Smooth muscle cell of the umbilical artery (primary cell): Measurements from ENCODE around the gene CCM2L. TPM values are rescaled to one million over a fixed set of nuclear protein-coding genes. Genes with fewer than 3 reads are reported as not detected.

Experiments
- total RNA-seq: library from RNA; depleted of rRNA; stranded (reverse); fragments of >200 nt; gene quantifications from 2 replicates; pipeline ENCODE4 v1.2.3, GENCODE V29; 2014

Gene CCM2L
- not detected in 2 replicates for total RNA-seq

GRCh38 chr20:32010101-32010500 is at the start of gene CCM2L:
TSS of gene CCM2L (plus strand) at chr20:32010438. CDS start at chr20:32010455, 17 bp downstream.

GRCh38 chr20:31967830-31968249 is 42.4 kb upstream of the CCM2L start, which contains the start of gene XKR7:
TSS of gene XKR7 (plus strand) at chr20:31968151. CDS start at chr20:31968176, 25 bp downstream.

GRCh38 chr20:32052090-32052777 is 42.0 kb downstream of the CCM2L start, which contains the start of gene HCK:
TSS of gene HCK (plus strand) at chr20:32052242.

Other genes with a start within 250 kb of the CCM2L start
- gene MYLK2, start 191.1 kb upstream of the CCM2L start, total RNA-seq: 0.14 TPM in 1 of 2 replicates, not detected in the other
- gene FOXS1, start 164.8 kb upstream of the CCM2L start, total RNA-seq: 1.1 and 1.2 TPM in 2 replicates
- not detected in 2 replicates for gene DUSP15, start 139.9 kb upstream of the CCM2L start, total RNA-seq
- not detected in 2 replicates for gene TTLL9, start 139.8 kb upstream of the CCM2L start, total RNA-seq
- gene PDRG1, start 58.4 kb upstream of the CCM2L start, total RNA-seq: 2.4 and 3.5 TPM in 2 replicates
- under 0.01 TPM in 1 of 2 replicates, not detected in the other for gene XKR7, start 42.3 kb upstream of the CCM2L start, total RNA-seq
- not detected in 2 replicates for gene HCK, start 41.8 kb downstream of the CCM2L start, total RNA-seq
- gene TM9SF4, start 99.3 kb downstream of the CCM2L start, total RNA-seq: 42.8 and 54.8 TPM in 2 replicates
- gene PLAGL2, start 197.3 kb downstream of the CCM2L start, total RNA-seq: 3.3 and 4.8 TPM in 2 replicates
- gene POFUT1, start 197.4 kb downstream of the CCM2L start, total RNA-seq: 66.8 and 74.7 TPM in 2 replicates